RWPE1 (cell line): ENCODE data around the gene FZD10.

Source experiments
- CTCF ChIA-PET: fragments of 350-600 bp; sonication (Branson Sonifier 250); formaldehyde crosslinking; extraction: SDS; loops from one replicate; lab custom pipeline; 2021; lab: Yijun Ruan, JAX
- POLR2A ChIA-PET: fragments of 400-600 bp; formaldehyde crosslinking; extraction: SDS; loops from one replicate; lab custom pipeline; 2020; ENCODE audit warnings: antibody characterized with exemption; ENCODE audit not compliant: low non-redundant PET; lab: Yijun Ruan, JAX
- DNase-seq: peaks from one replicate; pipeline ENCODE4 v3.0.0; 2012; ENCODE audit warnings: low spot score
- H3K27ac ChIP-seq: fragments of 450-650 bp; 2 replicates; pipeline ENCODE4 v1.5.1; 2017
- CTCF ChIP-seq: fragments of 450-650 bp; conservative IDR thresholded peaks from 2 replicates; pipeline ENCODE4 v1.5.1; 2017; ENCODE audit warnings: low read depth, mild to moderate bottlenecking

FZD10 gene

GRCh38 chr12:130202201-130202600, 39.9 kb downstream of the FZD10 start:
- H3K27ac ChIP-seq = no peak overlapping the region

GRCh38 chr12:130203151-130203550, 40.9 kb downstream of the FZD10 start:
- POLR2A ChIA-PET = no interaction called here
- CTCF ChIA-PET = interaction anchor here (0.6 kb wide), 1 partner anchor 9 kb away, joined by 3 read pairs; no protein-coding TSS in a partner anchor
- DNase-seq = no peak
- TF ChIP-seq CTCF = no peak
- H3K27ac ChIP-seq = no peak overlapping the region

More at GRCh38 chr12:130202201-130202600, 39.9 kb downstream of the FZD10 start:
- no peak for DNase-seq
- POLR2A ChIA-PET = no interaction called here
- TF ChIP-seq CTCF = no peak
- CTCF ChIA-PET = interaction anchor here (0.6 kb wide), 2 partner anchors 155 to 172 kb away, joined by 3 to 4 read pairs; no protein-coding TSS in a partner anchor

DNA sequence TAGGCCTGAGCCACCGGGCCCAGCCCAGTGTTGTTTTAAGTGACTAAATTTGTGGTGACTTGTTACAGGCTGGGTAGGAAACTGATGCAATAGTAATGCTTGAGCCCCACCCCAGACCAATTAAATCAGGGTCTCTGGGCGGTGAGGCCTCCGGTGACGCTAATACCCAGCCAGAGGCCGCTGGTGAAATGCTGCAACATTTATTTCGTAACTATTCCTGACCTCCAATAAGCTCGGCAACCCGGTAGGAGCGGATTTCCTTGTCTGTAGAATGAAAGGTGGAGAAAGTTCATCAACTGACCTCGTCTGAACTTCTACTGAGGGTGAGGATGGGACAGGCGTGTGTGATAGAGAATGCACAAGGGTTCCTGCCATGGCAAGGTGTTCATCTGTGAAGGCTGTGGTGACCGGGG, 42.3 kb downstream of the FZD10 start:
- CTCF ChIA-PET = interaction anchor here (0.9 kb wide), 1 partner anchor 341 kb away, joined by 3 read pairs; no protein-coding TSS in a partner anchor
- DNase-seq = peak; percentile 13
- H3K27ac ChIP-seq = peak overlapping the region; percentile 30
- POLR2A ChIA-PET = interaction anchor here (0.6 kb wide), 1 partner anchor 79 kb away, joined by 4 read pairs; no protein-coding TSS in a partner anchor
- no peak for TF ChIP-seq CTCF

GRCh38 chr12:130205495-130205894, 43.2 kb downstream of the FZD10 start:
- no peak for DNase-seq
- ChIA-PET CTCF (interaction anchor here (0.6 to 0.9 kb wide), 2 partner anchors 20 to 342 kb away, joined by 3 to 5 read pairs; no protein-coding TSS in a partner anchor), POLR2A (interaction anchor here (0.6 kb wide), 2 partner anchors 85 to 257 kb away, joined by 3 to 4 read pairs; no protein-coding TSS in a partner anchor)
- TF ChIP-seq CTCF = no peak
- no peak overlapping the region for H3K27ac ChIP-seq

- no peak for TF ChIP-seq CTCF
- no peak for DNase-seq
- CTCF ChIA-PET = no interaction called here
- POLR2A ChIA-PET = no interaction called here
- no peak overlapping the region for H3K27ac ChIP-seq
These were observed 50.2 kb downstream of the FZD10 start for GRCh38 chr12:130212384-130212989.

GRCh38 chr12:130213249-130213648, 51.0 kb downstream of the FZD10 start:
- POLR2A ChIA-PET = no interaction called here
- H3K27ac ChIP-seq = no peak overlapping the region
- CTCF ChIA-PET = interaction anchor here (1.4 kb wide), 1 partner anchor 535 kb away, joined by 5 read pairs; no protein-coding TSS in a partner anchor
- TF ChIP-seq CTCF = no peak
- DNase-seq = no peak
